GM20000 (cell line): ENCODE results near the gene TRIM6.
A peak's percentile ranks its signal among the peaks of the same experiment; 100 is the strongest.
"Not testable (repeated sequence)": the region's sequence is repeated elsewhere in the genome, so short reads cannot be mapped to it uniquely, and the experiment has no call there.

Experiments
- DNase-seq: peaks from one replicate; pipeline ENCODE4 v3.0.0; 2012; ENCODE audit warnings: low spot score
- CTCF ChIP-seq: IDR thresholded peaks from 2 replicates; pipeline ENCODE4 v1.5.1; 2012; ENCODE audit warnings: mild to moderate bottlenecking, control low read depth; ENCODE audit errors: extremely low read depth, missing control alignments

TRIM6 gene

GRCh38 chr11:5592615-5593014, 3.8 kb upstream of the TRIM6 start:
- no peak for TF ChIP-seq CTCF
- no peak for DNase-seq

GRCh38 chr11:5593146-5593545, 3.3 kb upstream of the TRIM6 start:
- no peak for TF ChIP-seq CTCF
- DNase-seq, result no peak

GRCh38 chr11:5597953-5598352, 1.5 kb downstream of the TRIM6 start:
- DNase-seq, result no peak
- no peak for TF ChIP-seq CTCF

GRCh38 chr11:5600374-5600851, 4.0 kb downstream of the TRIM6 start:
- peak; percentile 81 for DNase-seq
- peak; percentile 93 for TF ChIP-seq CTCF

- DNase-seq, result not testable (repeated sequence)
Observed at GRCh38 chr11:5602791-5603190, 6.4 kb downstream of the TRIM6 start.

- no peak for TF ChIP-seq CTCF
- DNase-seq, result no peak
Observed at GRCh38 chr11:5603326-5603725, 6.9 kb downstream of the TRIM6 start.

- no peak for DNase-seq
- TF ChIP-seq CTCF, result no peak
Observed at GRCh38 chr11:5604896-5605295, 8.5 kb downstream of the TRIM6 start.

- no peak for TF ChIP-seq CTCF
- no peak for DNase-seq
Observed at GRCh38 chr11:5605849-5606248, 9.4 kb downstream of the TRIM6 start.
